Measurements from ENCODE around the gene TEX26.

The TEX26 gene

DNA sequence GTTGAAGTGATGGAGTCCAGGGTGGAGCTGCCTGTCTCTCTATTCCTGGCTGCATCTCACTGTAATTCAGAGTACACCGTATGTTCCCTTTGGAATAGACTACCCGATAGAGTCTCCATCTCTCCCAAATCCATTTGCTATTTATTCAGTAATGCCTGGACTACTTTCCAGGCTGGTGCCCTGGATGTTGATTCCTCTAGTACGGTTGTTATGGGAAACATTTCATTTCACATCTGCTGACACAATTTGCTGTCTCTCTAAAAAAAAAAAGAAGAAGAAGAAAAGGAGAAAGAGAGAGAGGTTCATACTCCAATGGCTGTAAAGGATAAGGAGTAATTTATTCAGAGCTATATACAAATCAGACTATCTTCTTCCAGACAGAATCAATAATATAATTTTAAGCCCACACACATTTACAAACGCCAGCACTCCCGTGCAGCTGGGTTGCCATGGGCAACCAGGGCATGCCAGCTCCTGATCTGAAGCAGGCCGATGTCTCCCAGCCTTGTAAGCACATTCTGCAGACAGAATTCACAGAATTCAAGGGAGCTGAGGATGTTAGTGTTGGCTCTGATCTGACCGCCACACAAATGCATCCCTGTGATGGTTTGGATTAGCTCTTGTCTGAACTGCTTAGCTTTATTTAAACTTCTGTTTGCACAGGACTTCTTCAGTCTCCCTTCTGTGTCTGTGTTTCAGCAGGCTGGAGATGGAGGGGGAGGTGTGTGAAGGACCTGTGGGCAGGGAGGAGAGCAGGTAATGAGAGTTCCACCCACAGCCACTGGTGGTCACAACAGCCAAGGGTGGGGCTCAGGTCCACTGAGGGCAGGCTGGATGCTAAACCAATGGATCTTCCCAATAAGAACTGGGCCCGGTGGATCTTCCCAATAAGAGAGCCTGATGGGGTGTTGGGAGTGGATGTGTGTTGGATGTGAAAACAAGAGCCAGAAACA is 66.0 kb downstream of the TEX26 start:
- Histone ChIP-seq H3K9ac (ENCODE audit: low read depth, low read length) (no peak overlapping the region), H3K36me3 (ENCODE audit: control insufficient read depth, insufficient read depth, low read length) (no peaks in the 10 kb centered on the region), H3K4me1 (ENCODE audit: control insufficient read depth, insufficient read depth, low read length) (no peaks in the 10 kb centered on the region), H3K27ac (ENCODE audit: low read depth, low read length) (no peak overlapping the region), H3K4me3 (ENCODE audit: low read depth, low read length) (no peak overlapping the region), H3K9me3 (ENCODE audit: control insufficient read depth, insufficient read depth, low read length) (peaks cover 3% of the 10 kb centered on the region; the same call in 1 of the 2 replicates), H3K27me3 (ENCODE audit: control insufficient read depth, insufficient read depth, low read length) (no peaks in the 10 kb centered on the region)

DNA sequence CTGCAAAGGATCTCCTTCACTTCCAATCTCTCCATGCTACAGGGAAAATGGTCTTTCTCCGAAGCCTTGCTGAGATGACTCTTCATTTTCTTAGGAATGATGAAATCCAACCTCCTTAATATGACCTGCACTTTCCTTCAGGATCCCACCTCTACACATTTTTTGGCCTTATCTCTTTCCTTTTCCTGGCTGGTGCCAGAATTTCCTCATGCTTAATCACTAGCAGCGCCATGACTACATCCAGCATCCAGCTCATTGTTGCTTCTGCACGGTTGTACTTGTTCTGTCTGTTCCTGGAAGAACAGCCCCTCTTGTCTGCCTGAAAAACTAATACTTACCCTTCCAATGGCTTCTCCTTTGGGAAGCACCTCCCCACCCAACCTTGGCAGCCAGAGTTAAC is 68.4 kb downstream of the TEX26 start:
- Histone ChIP-seq H3K27me3 (ENCODE audit: control insufficient read depth, insufficient read depth, low read length) (no peaks in the 10 kb centered on the region), H3K9ac (ENCODE audit: low read depth, low read length) (no peak overlapping the region), H3K9me3 (ENCODE audit: control insufficient read depth, insufficient read depth, low read length) (peaks cover 3% of the 10 kb centered on the region; the same call in 1 of the 2 replicates), H3K27ac (ENCODE audit: low read depth, low read length) (no peak overlapping the region), H3K36me3 (ENCODE audit: control insufficient read depth, insufficient read depth, low read length) (no peaks in the 10 kb centered on the region), H3K4me1 (ENCODE audit: control insufficient read depth, insufficient read depth, low read length) (no peaks in the 10 kb centered on the region), H3K4me3 (ENCODE audit: low read depth, low read length) (no peak overlapping the region)

DNA sequence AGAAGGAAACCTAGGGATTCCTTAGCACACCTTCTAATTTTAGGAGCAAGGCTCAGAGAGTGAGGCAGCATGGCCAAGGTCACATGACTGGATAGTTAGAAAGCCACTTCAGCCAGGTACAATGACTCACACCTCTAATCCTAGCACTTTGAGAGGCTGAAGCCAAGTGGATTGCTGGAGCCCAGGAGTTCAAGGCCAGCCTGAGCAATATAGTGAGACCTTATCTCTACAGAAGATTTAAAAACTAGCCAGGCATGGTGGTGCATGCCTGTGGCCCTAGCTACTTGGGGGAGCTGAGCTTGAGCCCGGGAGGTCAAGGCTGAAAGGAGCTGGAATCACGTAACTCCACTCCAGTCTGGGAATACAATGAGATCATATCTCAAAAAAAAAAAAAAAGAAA is 69.2 kb downstream of the TEX26 start:
- H3K9me3 ChIP-seq (ENCODE audit: control insufficient read depth, insufficient read depth, low read length), result no peaks in the 10 kb centered on the region
- no peak overlapping the region for H3K9ac ChIP-seq (ENCODE audit: low read depth, low read length)
- no peaks in the 10 kb centered on the region for H3K4me1 ChIP-seq (ENCODE audit: control insufficient read depth, insufficient read depth, low read length)
- H3K36me3 ChIP-seq (ENCODE audit: control insufficient read depth, insufficient read depth, low read length), result no peaks in the 10 kb centered on the region
- no peak overlapping the region for H3K27ac ChIP-seq (ENCODE audit: low read depth, low read length)
- no peak overlapping the region for H3K4me3 ChIP-seq (ENCODE audit: low read depth, low read length)
- H3K27me3 ChIP-seq (ENCODE audit: control insufficient read depth, insufficient read depth, low read length), result no peaks in the 10 kb centered on the region

DNA sequence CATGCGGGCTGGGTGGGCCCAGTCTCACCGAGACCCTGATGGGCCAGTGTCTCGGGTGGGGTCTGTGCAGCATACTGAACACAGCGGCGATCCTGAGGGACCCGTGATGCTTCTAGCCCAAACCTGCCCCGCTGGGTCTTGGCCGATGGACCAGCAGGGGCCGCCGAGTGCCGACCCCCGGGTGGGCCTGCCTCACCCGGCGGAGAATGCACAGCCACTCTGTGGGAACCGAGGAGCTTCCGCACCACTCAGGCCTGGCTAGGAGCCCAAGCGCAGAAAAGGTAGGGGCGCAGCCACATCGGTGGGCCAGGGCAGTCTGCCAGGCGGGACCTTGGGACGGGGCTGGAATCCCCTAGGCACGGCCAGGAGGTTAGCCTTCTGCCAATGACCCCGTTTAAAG is 72.6 kb downstream of the TEX26 start:
- no peak overlapping the region for H3K4me3 ChIP-seq (ENCODE audit: low read depth, low read length)
- H3K27ac ChIP-seq (ENCODE audit: low read depth, low read length), result no peak overlapping the region
- no peak overlapping the region for H3K9ac ChIP-seq (ENCODE audit: low read depth, low read length)
- H3K9me3 ChIP-seq (ENCODE audit: control insufficient read depth, insufficient read depth, low read length), result no peaks in the 10 kb centered on the region
- no peaks in the 10 kb centered on the region for H3K27me3 ChIP-seq (ENCODE audit: control insufficient read depth, insufficient read depth, low read length)
- H3K36me3 ChIP-seq (ENCODE audit: control insufficient read depth, insufficient read depth, low read length), result no peaks in the 10 kb centered on the region
- no peaks in the 10 kb centered on the region for H3K4me1 ChIP-seq (ENCODE audit: control insufficient read depth, insufficient read depth, low read length)

DNA sequence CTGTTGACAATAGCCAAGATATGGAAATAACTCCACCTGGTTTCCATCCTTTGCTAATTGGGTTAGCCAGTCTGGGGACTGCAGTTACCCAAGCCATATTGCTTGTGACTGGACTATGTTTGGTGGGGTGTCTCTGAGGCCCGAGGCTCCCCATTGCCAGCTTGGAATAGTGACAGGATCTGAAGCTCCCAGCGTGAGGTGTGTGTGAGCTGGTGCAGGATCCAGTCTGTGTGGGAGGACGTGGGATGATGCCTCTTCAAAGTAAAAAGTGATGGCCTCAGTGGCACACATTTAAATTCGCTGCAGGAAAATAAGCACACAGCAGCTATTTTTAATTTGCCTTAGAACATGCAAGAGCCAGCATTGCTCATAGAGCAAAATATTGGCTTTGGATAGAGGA is 75.0 kb downstream of the TEX26 start:
- H3K9ac ChIP-seq (ENCODE audit: low read depth, low read length), result no peak overlapping the region
- H3K36me3 ChIP-seq (ENCODE audit: control insufficient read depth, insufficient read depth, low read length), result no peaks in the 10 kb centered on the region
- peaks cover 21% of the 10 kb centered on the region for H3K4me1 ChIP-seq (ENCODE audit: control insufficient read depth, insufficient read depth, low read length)
- H3K9me3 ChIP-seq (ENCODE audit: control insufficient read depth, insufficient read depth, low read length), result no peaks in the 10 kb centered on the region
- no peak overlapping the region for H3K4me3 ChIP-seq (ENCODE audit: low read depth, low read length)
- H3K27me3 ChIP-seq (ENCODE audit: control insufficient read depth, insufficient read depth, low read length), result no peaks in the 10 kb centered on the region
- no peak overlapping the region for H3K27ac ChIP-seq (ENCODE audit: low read depth, low read length)

DNA sequence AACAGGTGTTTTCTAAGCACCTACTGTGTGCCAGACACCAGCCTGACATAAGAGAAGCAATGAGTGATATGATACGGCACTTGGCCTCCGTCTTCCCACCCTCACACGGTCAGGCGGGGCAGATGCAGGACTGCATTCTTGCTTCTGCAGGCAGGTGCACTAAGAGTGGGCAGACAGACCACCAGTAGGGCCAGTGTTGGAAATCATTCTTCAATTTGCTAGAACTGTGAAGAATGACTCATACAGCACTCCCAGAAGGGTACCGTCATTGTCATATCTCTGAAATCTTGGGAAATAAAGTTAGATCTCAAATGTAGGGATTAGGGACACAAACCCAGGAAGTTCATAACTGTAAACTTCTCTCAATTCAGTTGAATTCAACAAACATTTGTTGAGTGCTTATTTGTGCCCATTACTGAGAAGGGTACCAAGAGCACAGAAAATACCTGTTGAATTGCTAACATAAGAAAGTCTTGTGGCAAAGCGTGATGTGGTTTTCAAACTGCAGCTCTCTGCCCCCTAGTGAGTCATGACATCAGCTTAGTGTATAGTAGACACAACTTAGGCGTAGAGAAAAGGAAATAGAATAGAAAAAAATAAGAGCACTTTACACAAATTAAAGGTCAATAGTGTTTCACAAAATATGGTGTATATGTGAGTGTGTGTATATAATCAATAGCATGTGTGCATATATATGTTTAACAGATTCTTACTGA is 76.1 kb downstream of the TEX26 start:
- H3K36me3 ChIP-seq (ENCODE audit: control insufficient read depth, insufficient read depth, low read length), result no peaks in the 10 kb centered on the region
- no peak overlapping the region for H3K4me3 ChIP-seq (ENCODE audit: low read depth, low read length)
- no peaks in the 10 kb centered on the region for H3K27me3 ChIP-seq (ENCODE audit: control insufficient read depth, insufficient read depth, low read length)
- no peak overlapping the region for H3K27ac ChIP-seq (ENCODE audit: low read depth, low read length)
- H3K9ac ChIP-seq (ENCODE audit: low read depth, low read length), result no peak overlapping the region
- H3K4me1 ChIP-seq (ENCODE audit: control insufficient read depth, insufficient read depth, low read length), result peaks cover 26% of the 10 kb centered on the region
- H3K9me3 ChIP-seq (ENCODE audit: control insufficient read depth, insufficient read depth, low read length), result no peaks in the 10 kb centered on the region

DNA sequence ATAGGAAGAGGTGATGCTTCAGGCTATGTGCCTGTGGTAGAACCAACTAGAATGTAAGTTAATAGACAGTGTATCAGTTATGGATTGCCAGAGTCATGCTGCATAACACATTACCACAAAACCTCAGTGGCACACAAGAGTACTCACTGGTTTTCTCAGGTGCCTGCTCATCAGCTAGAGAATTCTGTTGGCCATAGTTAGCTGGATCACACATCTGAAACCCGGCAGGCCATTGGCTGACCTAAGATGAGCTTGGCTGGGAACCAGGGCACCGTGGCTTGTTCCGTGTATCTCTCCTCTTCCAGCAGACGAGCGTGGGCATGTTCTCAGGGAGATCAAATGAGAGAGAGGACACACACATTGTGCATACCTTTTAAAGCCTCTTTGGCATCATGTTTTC is 76.7 kb downstream of the TEX26 start:
- Histone ChIP-seq H3K4me3 (ENCODE audit: low read depth, low read length) (no peak overlapping the region), H3K36me3 (ENCODE audit: control insufficient read depth, insufficient read depth, low read length) (no peaks in the 10 kb centered on the region)

DNA sequence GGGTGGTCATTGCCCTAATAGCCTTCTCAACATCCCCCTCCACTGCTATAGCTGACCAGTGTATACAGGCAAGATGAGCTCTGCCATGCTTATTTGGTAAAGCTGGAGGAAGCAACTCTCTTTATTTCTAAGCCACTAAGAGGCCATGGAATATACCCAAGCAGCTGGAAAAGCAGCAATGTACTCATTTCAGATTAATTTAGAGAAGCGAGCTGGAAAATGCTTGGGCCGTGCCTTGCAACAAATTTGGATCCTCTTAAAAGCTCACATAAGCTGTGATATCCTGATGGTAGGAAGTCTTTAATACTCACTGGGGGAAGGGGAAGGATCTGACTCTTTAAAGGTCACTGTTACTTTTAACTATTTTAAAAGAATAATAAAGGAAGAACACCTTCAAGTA is 77.8 kb downstream of the TEX26 start:
- Histone ChIP-seq H3K36me3 (ENCODE audit: control insufficient read depth, insufficient read depth, low read length) (no peaks in the 10 kb centered on the region), H3K9ac (ENCODE audit: low read depth, low read length) (no peak overlapping the region), H3K4me1 (ENCODE audit: control insufficient read depth, insufficient read depth, low read length) (peaks cover 26% of the 10 kb centered on the region), H3K4me3 (ENCODE audit: low read depth, low read length) (no peak overlapping the region), H3K9me3 (ENCODE audit: control insufficient read depth, insufficient read depth, low read length) (no peaks in the 10 kb centered on the region), H3K27ac (ENCODE audit: low read depth, low read length) (no peak overlapping the region), H3K27me3 (ENCODE audit: control insufficient read depth, insufficient read depth, low read length) (no peaks in the 10 kb centered on the region)

More for the DNA sequence above, 76.7 kb downstream of the TEX26 start:
- peaks cover 26% of the 10 kb centered on the region for H3K4me1 ChIP-seq (ENCODE audit: control insufficient read depth, insufficient read depth, low read length)
- no peak overlapping the region for H3K9ac ChIP-seq (ENCODE audit: low read depth, low read length)
- H3K27ac ChIP-seq (ENCODE audit: low read depth, low read length), result no peak overlapping the region
- no peaks in the 10 kb centered on the region for H3K27me3 ChIP-seq (ENCODE audit: control insufficient read depth, insufficient read depth, low read length)
- no peaks in the 10 kb centered on the region for H3K9me3 ChIP-seq (ENCODE audit: control insufficient read depth, insufficient read depth, low read length)

DNA sequence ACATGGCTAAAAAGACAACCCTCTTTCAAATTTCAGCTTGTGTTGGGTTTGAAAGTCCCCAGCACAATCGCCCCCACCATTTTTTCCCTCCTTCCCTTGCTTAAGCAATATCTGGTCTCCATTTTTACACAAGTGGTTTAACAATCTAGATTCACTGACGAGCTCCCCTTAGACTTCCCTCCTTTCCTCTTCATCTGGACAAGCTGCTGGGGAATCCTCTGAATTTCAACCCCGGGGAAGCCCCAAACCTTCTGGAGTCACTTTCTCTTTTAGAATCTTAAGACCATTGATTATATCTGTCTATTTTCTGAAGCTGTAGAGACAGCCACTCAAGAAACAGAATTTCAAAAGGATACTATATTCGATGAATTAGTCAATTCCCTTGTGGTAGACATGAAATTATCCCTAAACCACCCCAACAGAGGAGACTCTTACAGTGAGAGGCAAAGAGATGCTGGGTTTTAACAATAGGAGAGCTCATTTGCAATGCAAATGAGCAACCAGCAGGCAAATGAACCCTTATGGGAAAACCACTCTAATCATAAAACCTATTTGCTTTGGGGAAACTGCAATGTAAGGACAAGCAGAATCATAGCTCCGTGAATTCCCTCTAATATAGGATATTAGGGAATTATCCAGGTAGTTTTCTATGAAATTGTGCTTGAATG is 78.9 kb downstream of the TEX26 start:
- Histone ChIP-seq H3K27me3 (ENCODE audit: control insufficient read depth, insufficient read depth, low read length) (no peaks in the 10 kb centered on the region), H3K4me3 (ENCODE audit: low read depth, low read length) (peak overlapping the region; percentile 35; the same call in 1 of the 2 replicates), H3K9me3 (ENCODE audit: control insufficient read depth, insufficient read depth, low read length) (no peaks in the 10 kb centered on the region), H3K27ac (ENCODE audit: low read depth, low read length) (peak overlapping the region; percentile 49), H3K36me3 (ENCODE audit: control insufficient read depth, insufficient read depth, low read length) (no peaks in the 10 kb centered on the region), H3K9ac (ENCODE audit: low read depth, low read length) (no peak overlapping the region), H3K4me1 (ENCODE audit: control insufficient read depth, insufficient read depth, low read length) (peaks cover 26% of the 10 kb centered on the region)

DNA sequence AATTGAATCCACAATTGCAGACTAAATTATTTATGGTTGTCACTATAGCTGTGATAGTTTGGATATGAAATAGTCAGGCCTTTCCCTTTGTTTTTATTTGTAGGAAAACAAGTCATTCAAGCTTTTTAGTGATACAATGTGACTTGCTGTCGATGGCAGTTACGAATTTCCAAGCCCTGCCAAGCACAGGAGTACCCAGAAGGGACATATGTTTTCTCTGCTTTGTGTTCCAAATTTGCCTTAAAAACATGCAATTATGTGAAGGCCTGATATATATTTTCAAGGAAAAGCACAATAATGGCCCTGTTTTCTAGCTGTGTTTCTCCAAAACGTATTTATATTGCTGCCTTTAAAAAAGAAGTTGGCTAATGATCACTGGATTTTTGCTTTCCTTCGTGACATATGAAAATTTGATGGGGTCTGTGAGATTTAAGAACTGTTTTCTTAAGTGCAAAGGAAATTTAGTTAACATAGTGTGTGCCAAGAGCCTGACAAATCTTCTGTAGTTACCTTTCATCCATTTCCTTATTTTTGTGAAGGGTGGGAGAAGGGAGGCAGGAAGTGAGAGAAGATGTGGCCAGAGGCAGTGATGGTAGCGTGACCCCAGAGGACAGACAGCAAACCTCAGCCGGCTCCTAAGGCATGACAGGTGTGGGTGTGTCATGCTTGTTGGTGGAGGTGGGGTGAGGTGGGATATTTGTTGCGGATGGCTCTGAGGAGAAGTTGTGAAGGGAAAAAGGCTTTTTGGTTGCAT is 79.6 kb downstream of the TEX26 start:
- Histone ChIP-seq H3K4me3 (ENCODE audit: low read depth, low read length) (no peak overlapping the region), H3K27me3 (ENCODE audit: control insufficient read depth, insufficient read depth, low read length) (no peaks in the 10 kb centered on the region), H3K9me3 (ENCODE audit: control insufficient read depth, insufficient read depth, low read length) (no peaks in the 10 kb centered on the region), H3K9ac (ENCODE audit: low read depth, low read length) (no peak overlapping the region), H3K36me3 (ENCODE audit: control insufficient read depth, insufficient read depth, low read length) (no peaks in the 10 kb centered on the region), H3K27ac (ENCODE audit: low read depth, low read length) (peak overlapping the region; percentile 49), H3K4me1 (ENCODE audit: control insufficient read depth, insufficient read depth, low read length) (peaks cover 26% of the 10 kb centered on the region)

All from HUES48 (cell line).